ENCODE measurements around the gene KCNT2.

DNA sequence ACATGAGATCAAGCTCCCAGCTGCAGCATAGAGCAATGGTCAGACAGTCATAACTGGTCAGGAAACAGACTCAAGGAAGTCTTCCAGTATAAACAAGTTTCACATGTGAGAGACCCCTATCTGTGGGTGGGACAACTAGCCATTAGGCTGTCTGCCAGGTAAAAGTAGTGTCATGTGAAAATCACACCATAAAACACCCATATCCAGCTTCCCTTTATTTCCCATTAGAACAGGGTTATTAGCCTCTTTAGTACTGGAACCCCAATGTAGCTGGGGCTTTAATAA lies 426.7 kb downstream of the KCNT2 start:
- TF ChIP-seq, protein P1, sequence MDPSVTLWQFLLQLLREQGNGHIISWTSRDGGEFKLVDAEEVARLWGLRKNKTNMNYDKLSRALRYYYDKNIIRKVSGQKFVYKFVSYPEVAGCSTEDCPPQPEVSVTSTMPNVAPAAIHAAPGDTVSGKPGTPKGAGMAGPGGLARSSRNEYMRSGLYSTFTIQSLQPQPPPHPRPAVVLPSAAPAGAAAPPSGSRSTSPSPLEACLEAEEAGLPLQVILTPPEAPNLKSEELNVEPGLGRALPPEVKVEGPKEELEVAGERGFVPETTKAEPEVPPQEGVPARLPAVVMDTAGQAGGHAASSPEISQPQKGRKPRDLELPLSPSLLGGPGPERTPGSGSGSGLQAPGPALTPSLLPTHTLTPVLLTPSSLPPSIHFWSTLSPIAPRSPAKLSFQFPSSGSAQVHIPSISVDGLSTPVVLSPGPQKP (CRISPR knock-in tag; IDR thresholded peaks at IDR 0.05) = no peak
- TF ChIP-seq PTTG1 (tag; IDR thresholded peaks at IDR 0.05; ENCODE audit: low read depth) (no peak), CBX2 (IDR thresholded peaks at IDR 0.05; ENCODE audit: insufficient read depth, low read length, poor library complexity, severe bottlenecking) (no peak), POLR3G (IDR thresholded peaks at IDR 0.05; ENCODE audit: extremely low read depth, insufficient read length, insufficient replicate concordance) (no peak), NCOA1 (IDR thresholded peaks at IDR 0.05; ENCODE audit: low read depth) (no peak), RAD21 (CRISPR knock-in tag; conservative IDR thresholded peaks at IDR 0.05 in 1 of 2, IDR thresholded peaks at IDR 0.05 in 1 of 2) (no peak), POLR2A (conservative IDR thresholded peaks at IDR 0.05) (no peak), RFX7 (CRISPR knock-in tag; IDR thresholded peaks at IDR 0.05) (no peak), GABPA (tag; conservative IDR thresholded peaks at IDR 0.05; ENCODE audit: low read depth) (no peak), SP1 (CRISPR knock-in tag; IDR thresholded peaks at IDR 0.05) (no peak), BHLHE40 (IDR thresholded peaks at IDR 0.05; ENCODE audit: low read length) (no peak)
- TF ChIP-seq, protein P2, sequence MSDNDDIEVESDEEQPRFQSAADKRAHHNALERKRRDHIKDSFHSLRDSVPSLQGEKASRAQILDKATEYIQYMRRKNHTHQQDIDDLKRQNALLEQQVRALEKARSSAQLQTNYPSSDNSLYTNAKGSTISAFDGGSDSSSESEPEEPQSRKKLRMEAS (CRISPR knock-in tag; IDR thresholded peaks at IDR 0.05) = no peak
